ENCODE results near the gene C8G.

DNA sequence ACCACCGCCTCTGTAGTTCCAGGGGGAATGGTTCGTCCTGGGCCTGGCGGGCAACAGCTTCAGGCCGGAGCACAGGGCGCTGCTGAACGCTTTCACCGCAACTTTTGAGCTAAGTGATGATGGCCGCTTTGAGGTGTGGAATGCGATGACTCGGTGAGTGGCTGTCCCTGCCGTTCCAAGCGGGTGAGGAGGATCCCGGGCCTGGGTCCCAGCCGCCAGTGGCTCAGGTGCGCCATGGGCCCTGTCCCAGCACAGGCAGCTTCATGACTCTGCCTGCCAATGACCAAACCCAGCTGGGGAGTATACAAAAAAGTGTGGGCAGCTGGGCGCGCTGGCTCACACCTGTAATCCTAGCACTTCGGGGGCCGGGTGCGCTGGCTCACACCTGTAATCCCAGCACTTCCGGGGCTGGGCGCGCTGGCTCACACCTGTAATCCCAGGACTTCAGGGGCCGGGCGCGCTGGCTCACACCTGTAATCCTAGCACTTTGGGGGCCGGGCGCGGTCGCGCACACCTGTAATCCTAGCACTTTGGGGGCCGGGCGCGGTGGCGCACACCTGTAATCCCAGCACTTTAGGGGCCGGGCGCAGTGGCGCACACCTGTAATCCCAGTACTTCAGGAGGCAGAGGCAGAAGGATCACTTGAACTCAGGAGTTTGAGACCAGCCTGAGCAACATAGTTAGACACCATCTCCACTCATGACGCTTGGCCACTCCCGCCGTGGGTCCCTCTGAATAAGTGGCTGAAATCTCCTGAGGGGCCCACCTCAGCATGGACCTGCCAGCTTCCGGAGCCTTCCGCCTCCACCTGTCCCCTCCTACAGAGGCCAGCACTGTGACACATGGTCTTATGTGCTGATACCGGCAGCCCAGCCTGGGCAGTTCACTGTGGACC is 8.1 kb downstream of the C8G start:
- TF ChIP-seq CTCF (CRISPR knock-in tag; IDR thresholded peaks at IDR 0.05) (no peak), DPF2 (CRISPR knock-in tag; IDR thresholded peaks at IDR 0.05; ENCODE audit: borderline replicate concordance, low read depth) (no peak), ZNF619 (CRISPR knock-in tag; IDR thresholded peaks at IDR 0.05) (no peak), NRL (CRISPR knock-in tag; IDR thresholded peaks at IDR 0.05; ENCODE audit: borderline replicate concordance) (no peak), STAT6 (CRISPR knock-in tag; IDR thresholded peaks at IDR 0.05; ENCODE audit: borderline replicate concordance) (no peak), ZNF234 (CRISPR knock-in tag; conservative IDR thresholded peaks at IDR 0.05) (no peak)
